SU-DHL-6 (cell line): Measurements from ENCODE around the gene TEC.

Experiments
- H2AFZ ChIP-seq: fragments of 200-600 bp; sonication (generic); 2 replicates; pipeline ENCODE4 v1.6.1; 2014; ENCODE audit warnings: low read depth, mild to moderate bottlenecking, moderate library complexity, mixed read lengths, antibody characterized with exemption, low read length; ENCODE audit not compliant: severe bottlenecking
- H3F3A ChIP-seq: fragments of 200-600 bp; shearing (Covaris generic); 2 replicates; pipeline ENCODE4 v1.6.0; 2016; ENCODE audit warnings: antibody characterized with exemption, mild to moderate bottlenecking; ENCODE audit not compliant: insufficient read depth
- H3K27ac ChIP-seq: fragments of 200-600 bp; sonication (generic); 2 replicates; pipeline ENCODE4 v1.5.1; 2016; ENCODE audit warnings: low read depth, mild to moderate bottlenecking, low read length, moderate library complexity, mixed read lengths
- H3K27me3 ChIP-seq: fragments of 200-600 bp; sonication (generic), shearing (Covaris generic); 2 replicates; pipeline ENCODE4 v1.6.0; 2014; ENCODE audit warnings: mild to moderate bottlenecking, low read length
- H3K36me3 ChIP-seq: fragments of 200-600 bp; sonication (generic); 2 replicates; pipeline ENCODE4 v1.6.1; 2014; ENCODE audit warnings: mild to moderate bottlenecking, low read length, mixed read lengths
- H3K4me2 ChIP-seq: fragments of 300-600, 200-600 bp; shearing (Covaris generic), sonication (generic); 2 replicates; pipeline ENCODE4 v1.6.0; 2014; ENCODE audit warnings: low read length, low read depth, mild to moderate bottlenecking; ENCODE audit not compliant: poor library complexity, severe bottlenecking
- H3K4me3 ChIP-seq: fragments of 200-600 bp; sonication (generic); 2 replicates; pipeline ENCODE4 v1.5.1; 2014; ENCODE audit warnings: antibody characterized with exemption, low read length, mild to moderate bottlenecking, mixed read lengths; ENCODE audit not compliant: insufficient read depth, poor library complexity, severe bottlenecking
- H3K79me2 ChIP-seq: fragments of 200-600 bp; sonication (generic); 2 replicates; pipeline ENCODE4 v1.6.1; 2014; ENCODE audit warnings: mild to moderate bottlenecking, low read length, moderate library complexity; ENCODE audit not compliant: insufficient read depth
- H3K9ac ChIP-seq: fragments of 200-600 bp; sonication (generic); 2 replicates; pipeline ENCODE4 v1.7.0; 2014; ENCODE audit warnings: mild to moderate bottlenecking, low read length
- H3K9me2 ChIP-seq: fragments of 200-600 bp; sonication (generic); replicated peaks from 2 replicates; pipeline ENCODE4 v1.6.1; 2014; ENCODE audit warnings: low read length; ENCODE audit not compliant: insufficient read depth
- H3K9me3 ChIP-seq: fragments of 200-600 bp; sonication (generic); 2 replicates; pipeline ENCODE4 v1.6.1; 2014; ENCODE audit warnings: low read length, mixed read lengths; ENCODE audit not compliant: insufficient read depth
- H4K20me1 ChIP-seq: fragments of 200-600 bp; sonication (generic); 2 replicates; pipeline ENCODE4 v1.6.1; 2014; ENCODE audit warnings: low read depth, mild to moderate bottlenecking, antibody characterized with exemption, low read length, moderate library complexity, mixed read lengths
- CTCF ChIP-seq: fragments of 200-600 bp; sonication (generic); IDR thresholded peaks from one replicate; pipeline ENCODE4 v1.5.1; 2017; ENCODE audit warnings: antibody characterized with exemption, mild to moderate bottlenecking, low read length, moderate library complexity; ENCODE audit not compliant: insufficient read depth, poor library complexity, severe bottlenecking
- EZH2phosphoT487 ChIP-seq: fragments of 200-600 bp; sonication (generic), shearing (Covaris generic); conservative IDR thresholded peaks from 2 replicates; pipeline ENCODE4 v1.6.1; 2018; ENCODE audit warnings: mild to moderate bottlenecking, antibody characterized with exemption, low read length, moderate library complexity, mixed read lengths

The TEC gene

GRCh38 chr4:48197643-48198237, 71.9 kb downstream of the TEC start:
- H4K20me1 ChIP-seq: no peaks in the 10 kb centered on the region
- H3K4me2 ChIP-seq: peak overlapping the region; percentile 83
- peak overlapping the region; percentile 40 for H3K4me3 ChIP-seq
- H3K27ac ChIP-seq: peak overlapping the region; percentile 92
- H3K9ac ChIP-seq: peak overlapping the region; percentile 58
- H3F3A ChIP-seq: peaks cover 82% of the 10 kb centered on the region
- no peak for TF ChIP-seq EZH2phosphoT487
- no peak for TF ChIP-seq CTCF
- H3K9me2 ChIP-seq: no peaks in the 10 kb centered on the region
- no peak overlapping the region for H2AFZ ChIP-seq
- H3K36me3 ChIP-seq: no peaks in the 10 kb centered on the region
- peaks cover 98% of the 10 kb centered on the region for H3K79me2 ChIP-seq
- H3K27me3 ChIP-seq: no peaks in the 10 kb centered on the region
- no peaks in the 10 kb centered on the region for H3K9me3 ChIP-seq

GRCh38 chr4:48196758-48197504, 72.7 kb downstream of the TEC start:
- Histone ChIP-seq H4K20me1 (no peaks in the 10 kb centered on the region), H2AFZ (no peak overlapping the region), H3K79me2 (peaks cover 98% of the 10 kb centered on the region), H3K27ac (peak overlapping the region; percentile 92), H3K4me3 (peak overlapping the region; percentile 40), H3K9ac (peak overlapping the region; percentile 58), H3K27me3 (no peaks in the 10 kb centered on the region), H3F3A (peaks cover 88% of the 10 kb centered on the region), H3K4me2 (peak overlapping the region; percentile 83), H3K36me3 (no peaks in the 10 kb centered on the region), H3K9me3 (no peaks in the 10 kb centered on the region), H3K9me2 (no peaks in the 10 kb centered on the region)
- TF ChIP-seq EZH2phosphoT487 (no peak), CTCF (no peak)

- TF ChIP-seq CTCF (no peak), EZH2phosphoT487 (no peak)
- no peaks in the 10 kb centered on the region for H3K9me3 ChIP-seq
- H4K20me1 ChIP-seq: no peaks in the 10 kb centered on the region
- peak overlapping the region; percentile 92 for H3K27ac ChIP-seq
- no peaks in the 10 kb centered on the region for H3K36me3 ChIP-seq
- H3K4me2 ChIP-seq: peak overlapping the region; percentile 83
- H3K4me3 ChIP-seq: peak overlapping the region; percentile 40
- no peaks in the 10 kb centered on the region for H3K27me3 ChIP-seq
- no peak overlapping the region for H2AFZ ChIP-seq
- peaks cover 99% of the 10 kb centered on the region for H3K79me2 ChIP-seq
- H3F3A ChIP-seq: peaks cover 85% of the 10 kb centered on the region
- H3K9ac ChIP-seq: peak overlapping the region; percentile 58
- no peaks in the 10 kb centered on the region for H3K9me2 ChIP-seq
Measured at GRCh38 chr4:48195853-48196252, 73.8 kb downstream of the TEC start.
